Measurements from ENCODE around the gene ZGLP1.

- TF ChIP-seq, protein P1, sequence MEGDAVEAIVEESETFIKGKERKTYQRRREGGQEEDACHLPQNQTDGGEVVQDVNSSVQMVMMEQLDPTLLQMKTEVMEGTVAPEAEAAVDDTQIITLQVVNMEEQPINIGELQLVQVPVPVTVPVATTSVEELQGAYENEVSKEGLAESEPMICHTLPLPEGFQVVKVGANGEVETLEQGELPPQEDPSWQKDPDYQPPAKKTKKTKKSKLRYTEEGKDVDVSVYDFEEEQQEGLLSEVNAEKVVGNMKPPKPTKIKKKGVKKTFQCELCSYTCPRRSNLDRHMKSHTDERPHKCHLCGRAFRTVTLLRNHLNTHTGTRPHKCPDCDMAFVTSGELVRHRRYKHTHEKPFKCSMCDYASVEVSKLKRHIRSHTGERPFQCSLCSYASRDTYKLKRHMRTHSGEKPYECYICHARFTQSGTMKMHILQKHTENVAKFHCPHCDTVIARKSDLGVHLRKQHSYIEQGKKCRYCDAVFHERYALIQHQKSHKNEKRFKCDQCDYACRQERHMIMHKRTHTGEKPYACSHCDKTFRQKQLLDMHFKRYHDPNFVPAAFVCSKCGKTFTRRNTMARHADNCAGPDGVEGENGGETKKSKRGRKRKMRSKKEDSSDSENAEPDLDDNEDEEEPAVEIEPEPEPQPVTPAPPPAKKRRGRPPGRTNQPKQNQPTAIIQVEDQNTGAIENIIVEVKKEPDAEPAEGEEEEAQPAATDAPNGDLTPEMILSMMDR (IDR thresholded peaks at IDR 0.05; ENCODE audit: insufficient read depth, low read depth, low read length): no peak
- TF ChIP-seq EZH2 (IDR thresholded peaks at IDR 0.05; ENCODE audit: insufficient read depth, low read length): no peak
Observed at GRCh38 chr19:10317857-10318462, 8.3 kb upstream of the ZGLP1 start.

Measured in astrocyte (in vitro differentiated cells and primary cell).